ENCODE data around the gene TSPAN16. TPM values are rescaled to one million over a fixed set of nuclear protein-coding genes. Genes with fewer than 3 reads are reported as not detected.
"Not testable (repeated sequence)": the region's sequence is repeated elsewhere in the genome, so short reads cannot be mapped to it uniquely, and the experiment has no call there.

Gene TSPAN16
- total RNA-seq, 6 experiments from 2014 or later = not detected

GRCh38 chr19:11325544-11325943, 29.6 kb downstream of the TSPAN16 start:
- Mint-ChIP-seq H3K9me3 (no peaks in the 10 kb centered on the region), H3K27me3 (ENCODE audit: insufficient read depth) (peaks cover 4% of the 10 kb centered on the region; the same call in 1 of the 2 replicates), H3K4me3 (no peak overlapping the region), H3K4me1 (ENCODE audit: low read depth) (peaks cover 19% of the 10 kb centered on the region), H3K27ac (no peak overlapping the region), H3K36me3 (ENCODE audit: low read depth) (no peaks in the 10 kb centered on the region)
- DNase-seq = no peak
- TF ChIP-seq, protein P1, sequence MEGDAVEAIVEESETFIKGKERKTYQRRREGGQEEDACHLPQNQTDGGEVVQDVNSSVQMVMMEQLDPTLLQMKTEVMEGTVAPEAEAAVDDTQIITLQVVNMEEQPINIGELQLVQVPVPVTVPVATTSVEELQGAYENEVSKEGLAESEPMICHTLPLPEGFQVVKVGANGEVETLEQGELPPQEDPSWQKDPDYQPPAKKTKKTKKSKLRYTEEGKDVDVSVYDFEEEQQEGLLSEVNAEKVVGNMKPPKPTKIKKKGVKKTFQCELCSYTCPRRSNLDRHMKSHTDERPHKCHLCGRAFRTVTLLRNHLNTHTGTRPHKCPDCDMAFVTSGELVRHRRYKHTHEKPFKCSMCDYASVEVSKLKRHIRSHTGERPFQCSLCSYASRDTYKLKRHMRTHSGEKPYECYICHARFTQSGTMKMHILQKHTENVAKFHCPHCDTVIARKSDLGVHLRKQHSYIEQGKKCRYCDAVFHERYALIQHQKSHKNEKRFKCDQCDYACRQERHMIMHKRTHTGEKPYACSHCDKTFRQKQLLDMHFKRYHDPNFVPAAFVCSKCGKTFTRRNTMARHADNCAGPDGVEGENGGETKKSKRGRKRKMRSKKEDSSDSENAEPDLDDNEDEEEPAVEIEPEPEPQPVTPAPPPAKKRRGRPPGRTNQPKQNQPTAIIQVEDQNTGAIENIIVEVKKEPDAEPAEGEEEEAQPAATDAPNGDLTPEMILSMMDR (IDR thresholded peaks at IDR 0.05) = no peak

GRCh38 chr19:11330127-11330526, 34.2 kb downstream of the TSPAN16 start:
- TF ChIP-seq, protein P1 (IDR thresholded peaks at IDR 0.05) = no peak
- Mint-ChIP-seq H3K4me3 (no peak overlapping the region), H3K9me3 (no peaks in the 10 kb centered on the region), H3K27ac (no peak overlapping the region), H3K27me3 (ENCODE audit: insufficient read depth) (no peaks in the 10 kb centered on the region), H3K4me1 (ENCODE audit: low read depth) (no peaks in the 10 kb centered on the region), H3K36me3 (ENCODE audit: low read depth) (peaks cover 15% of the 10 kb centered on the region)
- no peak for DNase-seq

GRCh38 chr19:11331502-11331901, 35.5 kb downstream of the TSPAN16 start:
- Mint-ChIP-seq H3K4me3 (no peak overlapping the region), H3K36me3 (ENCODE audit: low read depth) (peaks cover 28% of the 10 kb centered on the region)

DNA sequence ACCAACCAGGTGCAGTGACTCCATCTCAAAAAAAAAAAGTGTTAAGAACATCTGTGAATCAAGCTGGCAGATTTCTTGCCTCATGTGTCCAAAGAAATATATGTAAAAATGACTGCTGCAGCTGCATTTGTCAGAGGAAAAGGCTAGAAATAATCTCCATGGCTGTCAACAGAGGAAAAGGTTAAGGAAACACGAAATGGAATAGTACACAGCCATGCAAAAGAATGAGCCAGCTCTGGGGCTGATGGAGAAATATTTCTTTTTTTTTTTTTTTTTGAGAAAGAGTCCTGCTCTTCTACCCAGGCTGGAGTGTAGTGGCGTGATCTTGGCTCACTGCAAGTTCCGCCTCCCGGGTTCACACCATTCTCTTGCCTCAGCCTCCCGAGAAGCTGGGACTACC, 36.9 kb downstream of the TSPAN16 start:
- no peaks in the 10 kb centered on the region for H3K4me1 Mint-ChIP-seq (ENCODE audit: low read depth)
- no peaks in the 10 kb centered on the region for H3K9me3 Mint-ChIP-seq
- TF ChIP-seq, protein P1 (IDR thresholded peaks at IDR 0.05) = no peak
- peaks cover 28% of the 10 kb centered on the region for H3K36me3 Mint-ChIP-seq (ENCODE audit: low read depth)
- no peaks in the 10 kb centered on the region for H3K27me3 Mint-ChIP-seq (ENCODE audit: insufficient read depth)
- H3K27ac Mint-ChIP-seq = no peak overlapping the region
- no peak for DNase-seq
- H3K4me3 Mint-ChIP-seq = no peak overlapping the region

More at GRCh38 chr19:11331502-11331901, 35.5 kb downstream of the TSPAN16 start:
- Mint-ChIP-seq H3K9me3 (no peaks in the 10 kb centered on the region), H3K27ac (no peak overlapping the region), H3K27me3 (ENCODE audit: insufficient read depth) (no peaks in the 10 kb centered on the region), H3K4me1 (ENCODE audit: low read depth) (no peaks in the 10 kb centered on the region)
- TF ChIP-seq, protein P1 (IDR thresholded peaks at IDR 0.05) = no peak
- no peak for DNase-seq

- not testable (repeated sequence) for H3K4me3 Mint-ChIP-seq; H3K9me3 Mint-ChIP-seq; H3K4me1 Mint-ChIP-seq (ENCODE audit: low read depth); H3K27me3 Mint-ChIP-seq (ENCODE audit: insufficient read depth)
- peak overlapping the region; percentile 72 for H3K27ac Mint-ChIP-seq
- peak; percentile 72 for DNase-seq
- peaks cover 28% of the 10 kb centered on the region for H3K36me3 Mint-ChIP-seq (ENCODE audit: low read depth)
Observed at GRCh38 chr19:11333838-11334237, 37.9 kb downstream of the TSPAN16 start.

- Mint-ChIP-seq H3K36me3 (ENCODE audit: low read depth) (peaks cover 28% of the 10 kb centered on the region), H3K4me1 (ENCODE audit: low read depth) (peaks cover 10% of the 10 kb centered on the region), H3K9me3 (no peaks in the 10 kb centered on the region), H3K27me3 (ENCODE audit: insufficient read depth) (no peaks in the 10 kb centered on the region), H3K27ac (no peak overlapping the region), H3K4me3 (no peak overlapping the region)
- DNase-seq = no peak
- TF ChIP-seq, protein P1 (IDR thresholded peaks at IDR 0.05) = no peak
Observed at GRCh38 chr19:11335449-11336146, 39.6 kb downstream of the TSPAN16 start.
